Mucosa of descending colon (tissue), 3 donors: ENCODE data around the gene KDM4B. TPM values are rescaled to one million over a fixed set of nuclear protein-coding genes. Genes with fewer than 3 reads are reported as not detected.

Experiments
- ATAC-seq: fragments of 200-7000 bp; cut with Tn5 transposase; one replicate; pipeline ENCODE4 v1.9.1; 2020; ENCODE audit warnings: mild to moderate bottlenecking, moderate library complexity
- DNase-seq, 3 donors: peaks; one replicate each; pipeline ENCODE4 v3.0.0-alpha.2; 2020
- H3K36me3 ChIP-seq: fragments of 200-600 bp; one replicate; pipeline ENCODE4 v1.8.0; 2021; ENCODE audit warnings: low read depth, mild to moderate bottlenecking
- H3K4me1 ChIP-seq: fragments of 200-600 bp; one replicate; pipeline ENCODE4 v1.8.0; 2021; ENCODE audit warnings: low read depth, mild to moderate bottlenecking
- H3K4me3 ChIP-seq: fragments of 200-600 bp; one replicate; pipeline ENCODE4 v1.8.0; 2021; ENCODE audit warnings: mild to moderate bottlenecking
- H3K9me3 ChIP-seq: fragments of 200-600 bp; one replicate; pipeline ENCODE4 v1.8.0; 2021; ENCODE audit warnings: mild to moderate bottlenecking
- intact Hi-C, 2 donors: fragments of 100-400 bp; cut with DNase I in 1 of 2; cut with micrococcal nuclease in 1 of 2; formaldehyde crosslinking; loops; one replicate each; pipeline versions ENCODE4 v1.11.0 to v1.11.1; 2022; cut with DNase I, micrococcal nuclease
- total RNA-seq, 3 donors: library from RNA; stranded (reverse); fragmentation: NEBNext Ultra II Directional in 2 of 3; extraction: Animal tissue kit (Norgen Biotek cat#: 25700) in 2 of 3; gene quantifications; one replicate each; pipeline versions ENCODE4 v1.2.1 to v1.2.4, GENCODE V29; 2021 to 2023
- TF ChIP-seq, protein P1 (sequence below): fragments of 200-600 bp; IDR thresholded peaks from one replicate; pipeline ENCODE4 v1.8.0; 2022; ENCODE audit warnings: antibody characterized with exemption, mild to moderate bottlenecking
- donor health status: DM: no; HTN: no; CAD: no; lungs with moderate emphysema.
- donor health status: DM: no; HTN: no; CAD: no.
- donor health status: DM: no; HTN: yes; CAD: no.

The KDM4B gene
- total RNA-seq, 3 donors from 2014 or later, result 42.7 to 53.8 (median 50.0) TPM

DNA sequence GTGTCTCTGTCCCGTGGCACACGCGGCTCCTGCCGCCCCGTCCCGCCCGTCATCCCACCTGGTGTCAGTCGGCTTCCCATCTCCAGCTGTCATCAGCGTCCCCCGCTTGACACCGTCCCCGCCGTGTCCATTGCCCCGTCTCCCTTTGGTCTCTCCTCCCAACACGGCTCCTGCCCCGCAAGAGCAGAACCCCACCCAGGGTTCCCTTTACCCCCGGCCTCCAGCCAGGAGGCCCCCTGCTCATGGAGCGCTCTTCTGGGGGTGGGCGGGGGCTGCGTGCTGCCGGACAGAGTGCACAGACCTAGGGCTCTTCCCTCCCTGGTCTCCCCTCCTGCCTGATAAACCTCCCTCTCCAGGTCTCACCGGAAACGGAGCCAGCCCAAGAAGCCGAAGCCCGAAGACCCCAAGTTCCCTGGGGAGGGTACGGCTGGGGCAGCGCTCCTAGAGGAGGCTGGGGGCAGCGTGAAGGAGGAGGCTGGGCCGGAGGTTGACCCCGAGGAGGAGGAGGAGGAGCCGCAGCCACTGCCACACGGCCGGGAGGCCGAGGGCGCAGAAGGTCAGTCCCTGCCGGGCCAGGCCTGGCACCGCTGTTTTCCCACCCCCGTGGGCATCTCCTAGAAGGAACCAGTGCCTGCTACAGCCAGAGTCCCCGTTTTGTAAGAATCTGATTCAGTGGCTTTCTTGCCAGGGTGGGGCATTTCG, 150.5 kb downstream of the KDM4B start:
- intact Hi-C loops, result no loop called here
- Histone ChIP-seq H3K4me1 (no peaks in the 10 kb centered on the region), H3K36me3 (no peaks in the 10 kb centered on the region), H3K9me3 (no peaks in the 10 kb centered on the region), H3K4me3 (no peak overlapping the region)
- DNase-seq (no peak), ATAC-seq (no peak)
- TF ChIP-seq, protein P1, sequence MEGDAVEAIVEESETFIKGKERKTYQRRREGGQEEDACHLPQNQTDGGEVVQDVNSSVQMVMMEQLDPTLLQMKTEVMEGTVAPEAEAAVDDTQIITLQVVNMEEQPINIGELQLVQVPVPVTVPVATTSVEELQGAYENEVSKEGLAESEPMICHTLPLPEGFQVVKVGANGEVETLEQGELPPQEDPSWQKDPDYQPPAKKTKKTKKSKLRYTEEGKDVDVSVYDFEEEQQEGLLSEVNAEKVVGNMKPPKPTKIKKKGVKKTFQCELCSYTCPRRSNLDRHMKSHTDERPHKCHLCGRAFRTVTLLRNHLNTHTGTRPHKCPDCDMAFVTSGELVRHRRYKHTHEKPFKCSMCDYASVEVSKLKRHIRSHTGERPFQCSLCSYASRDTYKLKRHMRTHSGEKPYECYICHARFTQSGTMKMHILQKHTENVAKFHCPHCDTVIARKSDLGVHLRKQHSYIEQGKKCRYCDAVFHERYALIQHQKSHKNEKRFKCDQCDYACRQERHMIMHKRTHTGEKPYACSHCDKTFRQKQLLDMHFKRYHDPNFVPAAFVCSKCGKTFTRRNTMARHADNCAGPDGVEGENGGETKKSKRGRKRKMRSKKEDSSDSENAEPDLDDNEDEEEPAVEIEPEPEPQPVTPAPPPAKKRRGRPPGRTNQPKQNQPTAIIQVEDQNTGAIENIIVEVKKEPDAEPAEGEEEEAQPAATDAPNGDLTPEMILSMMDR, result no peak

DNA sequence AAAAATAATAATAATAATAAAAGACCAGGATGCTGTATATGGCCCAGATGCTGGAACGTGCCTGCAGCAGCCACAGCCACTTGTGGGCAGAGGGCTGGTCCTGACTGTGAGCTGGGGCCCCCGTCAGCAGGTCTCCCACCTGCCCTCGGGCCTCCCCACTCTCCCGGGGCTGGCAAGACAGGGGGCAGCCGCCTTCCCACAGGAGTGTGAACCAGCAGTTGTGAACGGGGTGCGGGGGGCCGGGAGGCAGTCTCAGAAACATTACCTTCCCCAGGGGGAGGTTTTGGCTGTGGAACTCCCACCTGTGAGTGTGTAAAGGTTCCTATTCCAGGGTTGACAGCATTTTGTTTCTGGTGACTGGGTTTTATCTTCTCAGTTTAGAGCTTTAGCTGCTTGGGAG, 151.4 kb downstream of the KDM4B start:
- Histone ChIP-seq H3K4me1 (no peaks in the 10 kb centered on the region), H3K36me3 (no peaks in the 10 kb centered on the region), H3K4me3 (no peak overlapping the region), H3K9me3 (no peaks in the 10 kb centered on the region)
- no peak for DNase-seq
- no peak for ATAC-seq
- intact Hi-C loops, result no loop called here
- TF ChIP-seq, protein P1, result no peak

DNA sequence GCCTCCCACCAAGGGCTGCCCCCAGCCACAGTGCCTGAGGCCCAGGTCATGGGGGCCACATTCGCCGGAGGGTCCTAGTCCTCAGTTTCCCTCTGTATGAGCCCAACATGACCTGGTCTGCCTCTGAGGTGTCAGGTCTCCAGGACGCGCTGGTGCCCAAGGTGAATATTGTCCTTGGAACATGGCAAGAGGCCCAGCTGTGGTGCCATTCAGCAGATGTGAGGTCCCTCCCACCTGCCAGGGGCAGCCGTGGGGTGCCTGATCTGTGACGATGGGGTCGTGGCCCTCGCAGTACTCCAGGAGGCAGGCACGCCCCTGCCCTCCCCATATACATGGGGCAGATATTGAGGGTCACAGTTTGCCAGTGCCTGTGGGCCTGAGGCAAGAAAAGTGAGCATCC, 151.9 kb downstream of the KDM4B start:
- ATAC-seq, result no peak
- Histone ChIP-seq H3K36me3 (no peaks in the 10 kb centered on the region), H3K9me3 (no peaks in the 10 kb centered on the region), H3K4me1 (no peaks in the 10 kb centered on the region), H3K4me3 (no peak overlapping the region)
- intact Hi-C loops, result no loop called here
- TF ChIP-seq, protein P1, result no peak
- DNase-seq, result no peak

DNA sequence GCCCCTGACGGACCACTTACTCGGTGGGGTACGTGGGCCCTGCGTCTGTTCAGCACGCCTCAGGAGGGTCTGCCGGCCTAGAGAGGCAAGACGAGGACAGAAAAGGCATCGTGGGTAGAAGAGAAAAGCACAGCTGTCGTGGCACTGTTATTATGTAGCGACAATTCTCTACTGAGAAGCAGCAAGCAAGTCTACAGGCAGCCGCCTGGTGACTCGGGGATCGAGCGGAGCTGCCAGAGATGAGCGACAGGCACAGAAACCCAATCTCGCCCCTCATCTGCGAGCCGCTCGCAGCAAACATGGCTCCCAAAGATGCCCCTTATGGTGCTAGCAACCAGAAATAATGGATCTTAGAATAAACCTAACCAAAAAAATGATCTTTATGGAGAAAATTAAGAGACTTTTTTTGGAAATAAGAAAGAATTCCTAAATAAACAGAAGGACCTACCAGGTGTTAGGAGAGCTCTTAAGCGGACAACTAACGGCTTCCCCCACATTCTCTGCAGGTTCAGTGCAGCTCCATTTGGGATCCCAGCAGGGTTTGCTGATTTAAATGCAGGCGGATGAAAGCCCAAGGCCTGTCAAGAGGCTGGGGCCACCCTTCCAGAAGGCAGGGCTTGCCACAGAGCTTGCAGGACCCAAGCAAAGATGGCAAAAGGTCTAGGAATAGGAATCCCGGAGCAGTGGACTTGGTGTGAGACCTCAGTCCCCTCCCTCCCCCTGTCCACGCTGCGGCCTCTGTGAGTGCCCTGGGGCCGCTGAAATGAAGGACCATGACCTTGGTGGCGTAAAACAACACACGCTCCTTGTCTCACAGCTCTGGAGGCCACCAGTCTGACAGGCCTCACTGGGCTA, 152.6 kb downstream of the KDM4B start:
- TF ChIP-seq, protein P1, result no peak
- intact Hi-C loops, result no loop called here
- no peaks in the 10 kb centered on the region for H3K36me3 ChIP-seq
- no peaks in the 10 kb centered on the region for H3K9me3 ChIP-seq
- H3K4me1 ChIP-seq, result no peaks in the 10 kb centered on the region
- ATAC-seq, result no peak
- no peak overlapping the region for H3K4me3 ChIP-seq
- no peak for DNase-seq

DNA sequence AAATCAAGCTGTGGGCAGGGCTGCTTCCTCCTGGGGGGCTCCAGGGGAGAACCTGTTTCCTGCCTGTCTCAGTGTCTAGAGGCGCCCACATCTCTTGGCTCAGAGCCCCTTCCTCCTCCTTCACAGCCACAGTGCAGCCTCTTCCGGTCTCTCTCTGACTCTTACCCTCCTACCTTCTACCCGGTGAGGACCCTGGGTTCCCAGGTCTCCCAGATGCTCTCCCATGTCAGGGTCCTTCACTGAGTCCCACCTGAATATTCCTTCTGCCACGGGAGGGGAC, 153.1 kb downstream of the KDM4B start:
- no peaks in the 10 kb centered on the region for H3K4me1 ChIP-seq
- TF ChIP-seq, protein P1, result no peak
- intact Hi-C loops, result no loop called here
- no peaks in the 10 kb centered on the region for H3K36me3 ChIP-seq
- H3K9me3 ChIP-seq, result no peaks in the 10 kb centered on the region
- ATAC-seq (no peak), DNase-seq (no peak)
- H3K4me3 ChIP-seq, result no peak overlapping the region
